ENCODE results near the gene ST6GALNAC3. TPM values are rescaled to one million over a fixed set of nuclear protein-coding genes. Genes with fewer than 3 reads are reported as not detected.

The ST6GALNAC3 gene
- total RNA-seq, 2 donors from 2014 or later, result 6.3 to 7.6 TPM

GRCh38 chr1:76595024-76595423 lies 520.5 kb downstream of the ST6GALNAC3 start:
- Histone ChIP-seq H3K4me1 (ENCODE audit: control insufficient read depth, insufficient read depth, low read length) (peaks cover 5% of the 10 kb centered on the region), H3K27ac (ENCODE audit: low read depth, low read length) (no peak overlapping the region), H3K4me3 (ENCODE audit: low read length) (peak overlapping the region; percentile 70), H3K9ac (ENCODE audit: extremely low read depth, low read length, poor library complexity, severe bottlenecking) (no peak overlapping the region), H3K36me3 (ENCODE audit: control insufficient read depth, insufficient read depth, low read length) (no peaks in the 10 kb centered on the region), H3K27me3 (ENCODE audit: control insufficient read depth, insufficient read depth, low read length, poor library complexity, severe bottlenecking) (no peaks in the 10 kb centered on the region), H3K9me3 (ENCODE audit: control insufficient read depth, low read length) (peaks cover 50% of the 10 kb centered on the region)
- H3K4me1 Mint-ChIP-seq, result peaks cover 13% of the 10 kb centered on the region
- TF ChIP-seq CTCF (conservative IDR thresholded peaks at IDR 0.05), result no peak
- no peak overlapping the region for H3K4me3 Mint-ChIP-seq
- WGBS, 2 experiments (ENCODE audit: insufficient coverage in 1 of 2, insufficient read length in 1 of 2), result 63 to 72% methylated on average over 4 of the region's 4 CpGs
- H3K9me3 Mint-ChIP-seq, result peaks cover 44% of the 10 kb centered on the region
- DNase-seq, result no peak
- no peak overlapping the region for H3K27ac Mint-ChIP-seq
- H3K36me3 Mint-ChIP-seq (ENCODE audit: low read depth), result peaks cover 3% of the 10 kb centered on the region
- no peaks in the 10 kb centered on the region for H3K27me3 Mint-ChIP-seq (ENCODE audit: insufficient read depth)

GRCh38 chr1:76601465-76601864 lies 526.9 kb downstream of the ST6GALNAC3 start:
- no peaks in the 10 kb centered on the region for H3K27me3 Mint-ChIP-seq (ENCODE audit: insufficient read depth)
- WGBS, 2 experiments (ENCODE audit: insufficient coverage in 1 of 2, insufficient read length in 1 of 2), result 92% methylated on average over 1 to 2 of the region's 2 CpGs
- no peaks in the 10 kb centered on the region for H3K4me1 ChIP-seq (ENCODE audit: control insufficient read depth, insufficient read depth, low read length)
- no peak for TF ChIP-seq CTCF (conservative IDR thresholded peaks at IDR 0.05)
- peaks cover 20% of the 10 kb centered on the region for H3K9me3 ChIP-seq (ENCODE audit: control insufficient read depth, low read length)
- H3K36me3 Mint-ChIP-seq (ENCODE audit: low read depth), result no peaks in the 10 kb centered on the region
- H3K4me1 Mint-ChIP-seq, result peaks cover 5% of the 10 kb centered on the region
- H3K9ac ChIP-seq (ENCODE audit: extremely low read depth, low read length, poor library complexity, severe bottlenecking), result no peak overlapping the region
- no peak overlapping the region for H3K27ac Mint-ChIP-seq
- DNase-seq, result no peak
- H3K4me3 ChIP-seq (ENCODE audit: low read length), result no peak overlapping the region
- no peaks in the 10 kb centered on the region for H3K36me3 ChIP-seq (ENCODE audit: control insufficient read depth, insufficient read depth, low read length)
- H3K9me3 Mint-ChIP-seq, result peaks cover 13% of the 10 kb centered on the region
- no peaks in the 10 kb centered on the region for H3K27me3 ChIP-seq (ENCODE audit: control insufficient read depth, insufficient read depth, low read length, poor library complexity, severe bottlenecking)
- no peak overlapping the region for H3K4me3 Mint-ChIP-seq
- H3K27ac ChIP-seq (ENCODE audit: low read depth, low read length), result no peak overlapping the region

GRCh38 chr1:76607717-76608116 lies 533.2 kb downstream of the ST6GALNAC3 start:
- DNase-seq, result no peak
- 91 to 100% methylated on average over 3 of the region's 3 CpGs for WGBS, 2 experiments (ENCODE audit: insufficient coverage in 1 of 2, insufficient read length in 1 of 2)
- Histone ChIP-seq H3K4me3 (ENCODE audit: low read length) (no peak overlapping the region), H3K9me3 (ENCODE audit: control insufficient read depth, low read length) (no peaks in the 10 kb centered on the region), H3K36me3 (ENCODE audit: control insufficient read depth, insufficient read depth, low read length) (no peaks in the 10 kb centered on the region), H3K4me1 (ENCODE audit: control insufficient read depth, insufficient read depth, low read length) (no peaks in the 10 kb centered on the region), H3K9ac (ENCODE audit: extremely low read depth, low read length, poor library complexity, severe bottlenecking) (no peak overlapping the region), H3K27ac (ENCODE audit: low read depth, low read length) (no peak overlapping the region), H3K27me3 (ENCODE audit: control insufficient read depth, insufficient read depth, low read length, poor library complexity, severe bottlenecking) (no peaks in the 10 kb centered on the region)
- Mint-ChIP-seq H3K4me1 (no peaks in the 10 kb centered on the region), H3K4me3 (no peak overlapping the region), H3K27ac (no peak overlapping the region), H3K27me3 (ENCODE audit: insufficient read depth) (no peaks in the 10 kb centered on the region), H3K36me3 (ENCODE audit: low read depth) (no peaks in the 10 kb centered on the region), H3K9me3 (no peaks in the 10 kb centered on the region)
- no peak for TF ChIP-seq CTCF (conservative IDR thresholded peaks at IDR 0.05)
